ENCODE results near the gene PMPCA.

- no peak for TF ChIP-seq CTCF (IDR thresholded peaks at IDR 0.05; ENCODE audit: insufficient read depth, low read length, poor library complexity, severe bottlenecking)
- TF ChIP-seq EZH2phosphoT487 (conservative IDR thresholded peaks at IDR 0.05; ENCODE audit: low read length) = no peak
These were observed 62.3 kb downstream of the PMPCA start for GRCh38 chr9:136472640-136473353.

Data from SU-DHL-6 (cell line).